Psoas muscle (tissue), 8 donors: ENCODE data around the gene PLAC9. TPM values are rescaled to one million over a fixed set of nuclear protein-coding genes. Genes with fewer than 3 reads are reported as not detected.
"Not testable (repeated sequence)": the region's sequence is repeated elsewhere in the genome, so short reads cannot be mapped to it uniquely, and the experiment has no call there.

Experiments used
- ATAC-seq, 4 donors: fragments of 200-7000 bp; cut with Tn5 transposase; one replicate each; pipeline ENCODE4 v1.9.1; 2020; ENCODE audit warnings: moderate library complexity in 3 of 4, mild to moderate bottlenecking in 2 of 4
- DNase-seq, 2 donors: peaks; one replicate each; pipeline ENCODE4 v3.0.0-alpha.2; 2020
- H3K27ac ChIP-seq: fragments of 200-600 bp; one replicate; pipeline ENCODE4 v1.8.0; 2022
- H3K27me3 ChIP-seq, 3 donors: fragments of 200-600 bp in 1 of 3; one replicate each; pipeline versions ENCODE4 v1.6.1 to v1.8.0; 2013 to 2022; ENCODE audit warnings: low read length in 2 of 3, mild to moderate bottlenecking in 2 of 3, moderate library complexity in 1 of 3; ENCODE audit not compliant: insufficient read depth in 3 of 3
- H3K36me3 ChIP-seq, 2 donors: fragments of 200-600 bp in 1 of 2; one replicate each; pipeline versions ENCODE4 v1.6.1 to v1.8.0; 2013 to 2022; ENCODE audit warnings: low read depth in 1 of 2, mild to moderate bottlenecking in 1 of 2, moderate library complexity in 1 of 2; ENCODE audit not compliant: insufficient read depth in 1 of 2
- H3K4me1 ChIP-seq: fragments of 200-600 bp; one replicate; pipeline ENCODE4 v1.8.0; 2022
- H3K4me3 ChIP-seq: fragments of 200-600 bp; one replicate; pipeline ENCODE4 v1.8.0; 2022; ENCODE audit warnings: mild to moderate bottlenecking
- H3K9me3 ChIP-seq: fragments of 200-600 bp; one replicate; pipeline ENCODE4 v1.8.0; 2022
- CTCF ChIP-seq: fragments of 200-600 bp; IDR thresholded peaks from one replicate; pipeline ENCODE4 v1.8.0; 2022; ENCODE audit warnings: antibody characterized with exemption
- WGBS, 3 donors: extraction: QIAGEN DNeasy Blood & Tissue Kit; methylation state at CpG; one replicate each; pipeline versions ENCODE4 v1.1.6 to v1.1.7; 2013; 5-methylcytosine and 5-hydroxymethylcytosine counted together
- intact Hi-C, 2 donors: fragments of 100-400 bp; cut with DNase I; formaldehyde crosslinking; loops; one replicate each; pipeline versions ENCODE4 v1.11.0 to v1.14.2; 2022
- polyA plus RNA-seq, 3 donors: library from polyadenylated mRNA; stranded (reverse); fragments of 200-250 nt; gene quantifications; one replicate each; pipeline ENCODE4 v1.2.3, GENCODE V29; 2013
- total RNA-seq, 4 donors: library from RNA; stranded (reverse); fragmentation: NEBNext Ultra II Directional in 2 of 4; extraction: Animal tissue kit (Norgen Biotek cat#: 25700) in 2 of 4; gene quantifications; one replicate each; pipeline versions ENCODE4 v1.2.1 to v1.2.4, GENCODE V29; 2021 to 2023
- donor health status: healthy with polysubstance abuse.
- donor health status: DM: no; HTN: no; CAD: no; lungs with moderate emphysema.
- donor health status: Bipolar disorder and iron deficiency.
- donor health status: healthy.
- donor health status: DM: yes; HTN: yes; CAD: no.
- donor health status: DM: no; HTN: no; CAD: no.
- donor health status: DM: no; HTN: no; CAD: no.
- donor health status: DM: yes; HTN: yes; CAD: no.

Gene PLAC9
- total and polyA plus RNA-seq, 7 donors = 5.4 to 14.6 (median 9.4) TPM

GRCh38 chr10:80144067-80144695 lies 11.7 kb downstream of the PLAC9 start:
- DNase-seq (peak; percentile 45 to 65), ATAC-seq (peak; percentile 50 to 65 (median 60))
- H3K9me3 ChIP-seq = no peaks in the 10 kb centered on the region
- WGBS, 3 donors = 28 to 39% (median 29%) methylated on average over 19 to 28 of the region's 28 CpGs
- no peaks in the 10 kb centered on the region for H3K27me3 ChIP-seq
- peaks cover 15% of the 10 kb centered on the region for H3K4me1 ChIP-seq
- intact Hi-C loops = loop anchor here (2.0 kb wide), 1 partner anchor 77 kb away; no protein-coding TSS in a partner anchor
- TF ChIP-seq CTCF = no peak
- peaks cover 0 to 6% of the 10 kb centered on the region in 2 donors for H3K36me3 ChIP-seq
- H3K4me3 ChIP-seq = peak overlapping the region; percentile 15
- H3K27ac ChIP-seq = no peak overlapping the region

- Histone ChIP-seq H3K9me3 (peaks cover 2% of the 10 kb centered on the region), H3K27me3 (no peaks in the 10 kb centered on the region), H3K4me1 (peaks cover 15% of the 10 kb centered on the region), H3K36me3 (peaks cover 0 to 10% of the 10 kb centered on the region in 2 donors), H3K4me3 (no peak overlapping the region), H3K27ac (no peak overlapping the region)
- 21 to 41% (median 32%) methylated on average over 9 to 12 of the region's 12 CpGs for WGBS, 3 donors
- peak; percentile 18 to 25 (median 21) for ATAC-seq
- TF ChIP-seq CTCF = no peak
- no peak for DNase-seq
- intact Hi-C loops = loop anchor here (2.0 kb wide), 1 partner anchor 76 kb away; no protein-coding TSS in a partner anchor
These were observed 12.2 kb downstream of the PLAC9 start for GRCh38 chr10:80144696-80145131.

GRCh38 chr10:80145406-80146308 lies 13.1 kb downstream of the PLAC9 start:
- H3K9me3 ChIP-seq, H3K27ac ChIP-seq, H3K4me3 ChIP-seq, H3K27me3 ChIP-seq: not testable (repeated sequence)
- Histone ChIP-seq H3K4me1 (peaks cover 15% of the 10 kb centered on the region), H3K36me3 (peaks cover 2 to 20% of the 10 kb centered on the region in 2 donors)
- ATAC-seq (peak in 3 of 4 donors; percentile 29 to 34 (median 30)), DNase-seq (peak in 1 of 2 donors; percentile 55)
- WGBS, 3 donors = 46 to 64% (median 51%) methylated on average over 11 of the region's 11 CpGs
- intact Hi-C loops = loop anchor here (2.0 kb wide), 1 partner anchor 75 kb away; no protein-coding TSS in a partner anchor

- no peak for TF ChIP-seq CTCF
- H3K27me3 ChIP-seq = no peaks in the 10 kb centered on the region
- no peak for ATAC-seq
- H3K36me3 ChIP-seq = peaks cover 4 to 32% of the 10 kb centered on the region in 2 donors
- intact Hi-C loops = no loop called here
- no peak overlapping the region for H3K27ac ChIP-seq
- no peak for DNase-seq
- peaks cover 15% of the 10 kb centered on the region for H3K4me1 ChIP-seq
- no peak overlapping the region for H3K4me3 ChIP-seq
- H3K9me3 ChIP-seq = peaks cover 10% of the 10 kb centered on the region
- WGBS, 3 donors = 80 to 86% (median 81%) methylated on average over 3 of the region's 3 CpGs
These were observed 14.4 kb downstream of the PLAC9 start for GRCh38 chr10:80146918-80147317.
